HepG2 (cell line): Measurements from ENCODE around the gene MARS1. TPM values are rescaled to one million over a fixed set of nuclear protein-coding genes. Genes with fewer than 3 reads are reported as not detected.

Source experiments
- CCDC6 ChIP-seq: sonication (generic); formaldehyde crosslinking; IDR thresholded peaks from 2 replicates; pipeline ENCODE4 v1.8.1; 2022; ENCODE audit warnings: mild to moderate bottlenecking, missing genetic modification reagents, moderate library complexity
- DNMT1 ChIP-seq: sonication (generic); formaldehyde crosslinking; IDR thresholded peaks from 2 replicates; pipeline ENCODE4 v1.5.1; 2020; ENCODE audit warnings: mild to moderate bottlenecking, missing genetic modification reagents
- FLYWCH1 ChIP-seq: sonication (generic); formaldehyde crosslinking; IDR thresholded peaks from 2 replicates; pipeline ENCODE4 v1.8.1; 2023; ENCODE audit warnings: mild to moderate bottlenecking, missing genetic modification reagents
- FOXJ3 ChIP-seq: sonication (generic); formaldehyde crosslinking; IDR thresholded peaks from 2 replicates; pipeline ENCODE4 v1.4.0; 2020; ENCODE audit warnings: missing genetic modification reagents, mild to moderate bottlenecking, borderline replicate concordance
- FOXK2 ChIP-seq: fragments of 450-650 bp; IDR thresholded peaks from 2 replicates; pipeline ENCODE4 v1.6.1; 2016
- JUNB ChIP-seq: sonication (generic); formaldehyde crosslinking; IDR thresholded peaks from 2 replicates; pipeline ENCODE4 v1.8.0; 2022; ENCODE audit warnings: missing genetic modification reagents, mild to moderate bottlenecking, borderline replicate concordance
- KDM6A ChIP-seq: IDR thresholded peaks from 2 replicates; pipeline ENCODE4 v1.6.1; 2016; ENCODE audit warnings: low read depth
- MAFF ChIP-seq: IDR thresholded peaks from 2 replicates; pipeline ENCODE4 v1.6.1; 2011; ENCODE audit warnings: low read depth, low read length, improper control_type of control experiment
- MED8 ChIP-seq: sonication (generic); formaldehyde crosslinking; IDR thresholded peaks from 2 replicates; pipeline ENCODE4 v1.8.1; 2023; ENCODE audit warnings: mild to moderate bottlenecking, missing genetic modification reagents; ENCODE audit not compliant: insufficient replicate concordance
- MEIS1 ChIP-seq: sonication (generic); formaldehyde crosslinking; IDR thresholded peaks from 2 replicates; pipeline ENCODE4 v1.9.0; 2021; ENCODE audit warnings: mild to moderate bottlenecking, missing genetic modification reagents, moderate library complexity, borderline replicate concordance
- SIX4 ChIP-seq: sonication (generic); formaldehyde crosslinking; IDR thresholded peaks from 2 replicates; pipeline ENCODE4 v1.4.0; 2020; ENCODE audit warnings: missing genetic modification reagents
- SMYD3 ChIP-seq: sonication (generic); formaldehyde crosslinking; IDR thresholded peaks from 2 replicates; pipeline ENCODE4 v1.8.1; 2023; ENCODE audit warnings: mild to moderate bottlenecking, missing genetic modification reagents
- YEATS2 ChIP-seq: sonication (generic); formaldehyde crosslinking; IDR thresholded peaks from 2 replicates; pipeline ENCODE4 v1.4.0; 2020; ENCODE audit warnings: missing genetic modification reagents, borderline replicate concordance
- YEATS4 ChIP-seq: sonication (generic); formaldehyde crosslinking; IDR thresholded peaks from 2 replicates; pipeline ENCODE4 v1.4.0; 2020; ENCODE audit warnings: missing genetic modification reagents, borderline replicate concordance
- ZBTB42 ChIP-seq: sonication (generic); formaldehyde crosslinking; IDR thresholded peaks from 2 replicates; pipeline ENCODE4 v1.5.0; 2020; ENCODE audit warnings: mild to moderate bottlenecking, missing genetic modification reagents
- ZNF20 ChIP-seq: sonication (generic); formaldehyde crosslinking; IDR thresholded peaks from 2 replicates; pipeline ENCODE4 v1.4.0; 2020; ENCODE audit warnings: mild to moderate bottlenecking, moderate library complexity, missing genetic modification reagents
- ZNF547 ChIP-seq: sonication (generic); formaldehyde crosslinking; IDR thresholded peaks from 2 replicates; pipeline ENCODE4 v1.5.1; 2020; ENCODE audit warnings: mild to moderate bottlenecking, missing genetic modification reagents
- ZNF775 ChIP-seq: sonication (generic); formaldehyde crosslinking; IDR thresholded peaks from 2 replicates; pipeline ENCODE4 v1.4.0; 2020; ENCODE audit warnings: missing genetic modification reagents, mild to moderate bottlenecking, moderate library complexity, borderline replicate concordance
- polyA plus RNA-seq, 8 experiments: library from polyadenylated mRNA; depleted of rRNA in 3 of 8; stranded (reverse) in 7 of 8; unstranded in 1 of 8; fragments of >200 nt; fragmentation: Illumina TruSeq in 4 of 8; extraction: Trizol in 4 of 8; gene quantifications; 2 replicates each; pipeline versions ENCODE4 v1.2.1 to v1.2.3, GENCODE V29; 2011 to 2016; ENCODE audit warnings: low read depth in 4 of 8, missing spikeins in 1 of 8, mixed read lengths in 1 of 8; ENCODE audit not compliant: insufficient read depth in 1 of 8
- total RNA-seq, 5 experiments: library from RNA; depleted of rRNA; stranded (reverse); fragments of >200 nt; fragmentation: Illumina TruSeq; extraction: Trizol; gene quantifications; 2 replicates each; pipeline ENCODE4 v1.2.3, GENCODE V29; 2016; ENCODE audit warnings: low read depth in 1 of 5
- TF ChIP-seq, protein P1 (sequence below): sonication (generic); formaldehyde crosslinking; IDR thresholded peaks from 2 replicates; pipeline ENCODE4 v1.4.0; 2020; ENCODE audit warnings: mild to moderate bottlenecking, missing genetic modification reagents
- TF ChIP-seq, protein P2 (sequence below): fragments of 450-650 bp; IDR thresholded peaks from 2 replicates; pipeline ENCODE4 v1.6.1; 2016
- TF ChIP-seq, protein P3 (sequence below): sonication (generic); formaldehyde crosslinking; IDR thresholded peaks from 2 replicates; pipeline ENCODE4 v1.4.0; 2020; ENCODE audit warnings: mild to moderate bottlenecking, missing genetic modification reagents
- TF ChIP-seq, protein P4 (sequence below): sonication (generic); formaldehyde crosslinking; IDR thresholded peaks from 2 replicates; pipeline ENCODE4 v1.8.1; 2023; ENCODE audit warnings: mild to moderate bottlenecking, missing genetic modification reagents, borderline replicate concordance
- TF ChIP-seq, protein P5 (sequence below): sonication (generic); formaldehyde crosslinking; IDR thresholded peaks from 2 replicates; pipeline ENCODE4 v1.4.0; 2020; ENCODE audit warnings: missing genetic modification reagents

MARS1 gene
- total and polyA plus RNA-seq, 2 of the 13 experiments (the other 11 are each of a cell fraction or from before 2014, with no cell fraction given) = 115 to 181 TPM

DNA sequence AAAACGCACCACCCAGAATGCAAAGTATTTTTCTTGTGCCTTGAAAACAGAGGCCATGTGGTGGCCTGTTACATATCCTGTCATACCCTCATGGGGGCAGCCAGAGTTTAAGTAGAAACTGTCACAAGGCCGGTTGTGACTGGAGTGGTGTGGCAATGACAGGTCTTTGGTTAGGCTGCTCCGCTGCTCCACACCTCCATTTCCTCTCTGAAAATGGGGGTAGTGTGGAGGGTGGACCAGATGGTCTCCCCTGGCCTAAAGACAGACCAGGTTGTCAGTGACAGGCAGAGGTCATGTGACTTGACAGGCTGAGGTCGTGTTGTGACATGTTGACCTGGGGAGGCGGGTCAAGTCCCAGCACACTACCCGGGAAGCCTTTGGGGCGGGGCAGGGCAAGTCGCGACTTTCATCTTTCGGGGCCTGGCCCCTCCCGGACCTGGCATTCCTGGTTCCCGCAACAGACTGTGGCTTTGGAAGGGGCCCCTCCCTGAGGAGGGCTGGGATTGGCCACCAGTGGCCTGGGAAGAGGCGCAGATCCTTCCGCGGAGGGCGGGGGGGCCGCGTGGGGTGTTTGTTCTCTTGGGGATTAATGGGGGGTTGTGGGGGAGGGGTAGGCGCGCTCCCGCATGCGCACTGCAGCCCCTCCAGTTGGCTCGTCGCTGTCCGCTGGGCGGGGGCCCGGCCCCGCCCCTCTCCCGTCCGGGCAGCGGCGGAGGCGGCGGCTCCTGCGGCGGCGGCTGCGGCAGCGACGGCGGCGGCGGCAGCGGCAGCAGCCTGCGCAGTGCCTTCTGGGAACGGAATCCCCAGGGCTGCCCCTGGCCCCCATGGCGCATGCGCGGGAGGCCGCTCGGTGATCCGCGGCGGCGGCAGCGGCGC is 34.4 kb downstream of the MARS1 start, which contains the start of gene MBD6 (continued):
- TF ChIP-seq CCDC6 (peak; percentile 45; the same call in 1 of the 2 replicates), DNMT1 (CRISPR knock-in tag) (no peak), SMYD3 (no peak), KDM6A (CRISPR knock-in tag) (0 out of 2 replicates have a peak, but pooled peaks have one; percentile 49), YEATS2 (CRISPR knock-in tag) (no peak), JUNB (CRISPR knock-in tag) (no peak), ZNF547 (no peak), ZNF20 (CRISPR knock-in tag) (no peak), SIX4 (CRISPR knock-in tag) (no peak), FLYWCH1 (CRISPR knock-in tag) (no peak), YEATS4 (CRISPR knock-in tag) (peak; percentile 74; the same call in 1 of the 2 replicates), ZBTB42 (CRISPR knock-in tag) (no peak), FOXJ3 (CRISPR knock-in tag) (peak; percentile 78; the same call in 1 of the 2 replicates), MEIS1 (CRISPR knock-in tag) (peak; percentile 98; the same call in 1 of the 2 replicates), MAFF (no peak), MED8 (CRISPR knock-in tag) (no peak), ZNF775 (no peak), FOXK2 (peak; percentile 71; the same call in 1 of the 2 replicates)
- TF ChIP-seq, protein P1, sequence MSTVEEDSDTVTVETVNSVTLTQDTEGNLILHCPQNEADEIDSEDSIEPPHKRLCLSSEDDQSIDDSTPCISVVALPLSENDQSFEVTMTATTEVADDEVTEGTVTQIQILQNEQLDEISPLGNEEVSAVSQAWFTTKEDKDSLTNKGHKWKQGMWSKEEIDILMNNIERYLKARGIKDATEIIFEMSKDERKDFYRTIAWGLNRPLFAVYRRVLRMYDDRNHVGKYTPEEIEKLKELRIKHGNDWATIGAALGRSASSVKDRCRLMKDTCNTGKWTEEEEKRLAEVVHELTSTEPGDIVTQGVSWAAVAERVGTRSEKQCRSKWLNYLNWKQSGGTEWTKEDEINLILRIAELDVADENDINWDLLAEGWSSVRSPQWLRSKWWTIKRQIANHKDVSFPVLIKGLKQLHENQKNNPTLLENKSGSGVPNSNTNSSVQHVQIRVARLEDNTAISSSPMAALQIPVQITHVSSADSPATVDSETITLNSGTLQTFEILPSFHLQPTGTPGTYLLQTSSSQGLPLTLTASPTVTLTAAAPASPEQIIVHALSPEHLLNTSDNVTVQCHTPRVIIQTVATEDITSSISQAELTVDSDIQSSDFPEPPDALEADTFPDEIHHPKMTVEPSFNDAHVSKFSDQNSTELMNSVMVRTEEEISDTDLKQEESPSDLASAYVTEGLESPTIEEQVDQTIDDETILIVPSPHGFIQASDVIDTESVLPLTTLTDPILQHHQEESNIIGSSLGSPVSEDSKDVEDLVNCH (CRISPR knock-in tag) = no peak
- TF ChIP-seq, protein P2, sequence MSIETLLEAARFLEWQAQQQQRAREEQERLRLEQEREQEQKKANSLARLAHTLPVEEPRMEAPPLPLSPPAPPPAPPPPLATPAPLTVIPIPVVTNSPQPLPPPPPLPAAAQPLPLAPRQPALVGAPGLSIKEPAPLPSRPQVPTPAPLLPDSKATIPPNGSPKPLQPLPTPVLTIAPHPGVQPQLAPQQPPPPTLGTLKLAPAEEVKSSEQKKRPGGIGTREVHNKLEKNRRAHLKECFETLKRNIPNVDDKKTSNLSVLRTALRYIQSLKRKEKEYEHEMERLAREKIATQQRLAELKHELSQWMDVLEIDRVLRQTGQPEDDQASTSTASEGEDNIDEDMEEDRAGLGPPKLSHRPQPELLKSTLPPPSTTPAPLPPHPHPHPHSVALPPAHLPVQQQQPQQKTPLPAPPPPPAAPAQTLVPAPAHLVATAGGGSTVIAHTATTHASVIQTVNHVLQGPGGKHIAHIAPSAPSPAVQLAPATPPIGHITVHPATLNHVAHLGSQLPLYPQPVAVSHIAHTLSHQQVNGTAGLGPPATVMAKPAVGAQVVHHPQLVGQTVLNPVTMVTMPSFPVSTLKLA = peak; percentile 92
- TF ChIP-seq, protein P3, sequence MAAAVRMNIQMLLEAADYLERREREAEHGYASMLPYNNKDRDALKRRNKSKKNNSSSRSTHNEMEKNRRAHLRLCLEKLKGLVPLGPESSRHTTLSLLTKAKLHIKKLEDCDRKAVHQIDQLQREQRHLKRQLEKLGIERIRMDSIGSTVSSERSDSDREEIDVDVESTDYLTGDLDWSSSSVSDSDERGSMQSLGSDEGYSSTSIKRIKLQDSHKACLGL = peak; percentile 47
- TF ChIP-seq, protein P4, sequence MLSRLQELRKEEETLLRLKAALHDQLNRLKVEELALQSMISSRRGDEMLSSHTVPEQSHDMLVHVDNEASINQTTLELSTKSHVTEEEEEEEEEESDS (CRISPR knock-in tag) = no peak
- TF ChIP-seq, protein P5, sequence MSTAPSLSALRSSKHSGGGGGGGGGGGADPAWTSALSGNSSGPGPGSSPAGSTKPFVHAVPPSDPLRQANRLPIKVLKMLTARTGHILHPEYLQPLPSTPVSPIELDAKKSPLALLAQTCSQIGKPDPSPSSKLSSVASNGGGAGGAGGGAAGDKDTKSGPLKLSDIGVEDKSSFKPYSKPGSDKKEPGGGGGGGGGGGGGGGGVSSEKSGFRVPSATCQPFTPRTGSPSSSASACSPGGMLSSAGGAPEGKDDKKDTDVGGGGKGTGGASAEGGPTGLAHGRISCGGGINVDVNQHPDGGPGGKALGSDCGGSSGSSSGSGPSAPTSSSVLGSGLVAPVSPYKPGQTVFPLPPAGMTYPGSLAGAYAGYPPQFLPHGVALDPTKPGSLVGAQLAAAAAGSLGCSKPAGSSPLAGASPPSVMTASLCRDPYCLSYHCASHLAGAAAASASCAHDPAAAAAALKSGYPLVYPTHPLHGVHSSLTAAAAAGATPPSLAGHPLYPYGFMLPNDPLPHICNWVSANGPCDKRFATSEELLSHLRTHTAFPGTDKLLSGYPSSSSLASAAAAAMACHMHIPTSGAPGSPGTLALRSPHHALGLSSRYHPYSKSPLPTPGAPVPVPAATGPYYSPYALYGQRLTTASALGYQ (CRISPR knock-in tag) = peak; percentile 69; the same call in 1 of the 2 replicates
